ENCODE data around the gene PHC3. TPM values are rescaled to one million over a fixed set of nuclear protein-coding genes. Genes with fewer than 3 reads are reported as not detected.
A peak's percentile ranks its signal among the peaks of the same experiment; 100 is the strongest.

Gene PHC3
- total RNA-seq, 1 experiment from 2014 or later: 55.4 TPM

- H3K36me3 ChIP-seq (ENCODE audit: insufficient read depth, low read length, poor library complexity, severe bottlenecking): no peaks in the 10 kb centered on the region
- TF ChIP-seq CTCF (conservative IDR thresholded peaks at IDR 0.05; ENCODE audit: low read depth, low read length) (no peak), EZH2 (IDR thresholded peaks at IDR 0.05; ENCODE audit: borderline replicate concordance, low read depth, low read length, poor library complexity, severe bottlenecking) (no peak)
- intact Hi-C loops (cut with micrococcal nuclease; ENCODE audit: unreplicated experiment): loop anchor here (10.0 kb wide), 1 partner anchor 292 kb away; the partner anchor contains the start of genes ACTRT3 and TERC
- no TSS peak for BruUV-seq (replicated peaks)
- H3K27me3 ChIP-seq (replicated peaks; ENCODE audit: insufficient read depth, low read depth, low read length, poor library complexity): no peaks in the 10 kb centered on the region
- H3K4me3 ChIP-seq (ENCODE audit: low read depth, low read length, poor library complexity, severe bottlenecking): no peak overlapping the region
- no peak for DNase-seq (ENCODE audit: low spot score)
- CTCF ChIA-PET: no interaction called here
- H3K9me3 ChIP-seq (ENCODE audit: low read depth, low read length, poor library complexity, severe bottlenecking): no peaks in the 10 kb centered on the region
- no peak overlapping the region for H3K27ac ChIP-seq (ENCODE audit: low read depth, low read length, poor library complexity, severe bottlenecking)
- POLR2A ChIA-PET (ENCODE audit: low non-redundant PET): no interaction called here
- peaks cover 19% of the 10 kb centered on the region for H3K4me1 ChIP-seq (ENCODE audit: insufficient read depth, low read length, poor library complexity, severe bottlenecking)
Observed at GRCh38 chr3:170056710-170057454, 124.7 kb downstream of the PHC3 start.

GRCh38 chr3:170055209-170055608, 126.3 kb downstream of the PHC3 start:
- Histone ChIP-seq H3K27ac (ENCODE audit: low read depth, low read length, poor library complexity, severe bottlenecking) (no peak overlapping the region), H3K9me3 (ENCODE audit: low read depth, low read length, poor library complexity, severe bottlenecking) (no peaks in the 10 kb centered on the region), H3K27me3 (replicated peaks; ENCODE audit: insufficient read depth, low read depth, low read length, poor library complexity) (no peaks in the 10 kb centered on the region), H3K4me3 (ENCODE audit: low read depth, low read length, poor library complexity, severe bottlenecking) (no peak overlapping the region), H3K4me1 (ENCODE audit: insufficient read depth, low read length, poor library complexity, severe bottlenecking) (peaks cover 19% of the 10 kb centered on the region), H3K36me3 (ENCODE audit: insufficient read depth, low read length, poor library complexity, severe bottlenecking) (no peaks in the 10 kb centered on the region)
- ChIA-PET CTCF (no interaction called here), POLR2A (ENCODE audit: low non-redundant PET) (no interaction called here)
- intact Hi-C loops (cut with micrococcal nuclease; ENCODE audit: unreplicated experiment): loop anchor here (10.0 kb wide), 1 partner anchor 290 kb away; the partner anchor contains the start of genes ACTRT3 and TERC
- DNase-seq (ENCODE audit: low spot score): no peak
- no TSS peak for BruUV-seq (replicated peaks)
- TF ChIP-seq CTCF (conservative IDR thresholded peaks at IDR 0.05; ENCODE audit: low read depth, low read length): no peak
- TF ChIP-seq EZH2 (IDR thresholded peaks at IDR 0.05; ENCODE audit: borderline replicate concordance, low read depth, low read length, poor library complexity, severe bottlenecking): no peak

GRCh38 chr3:170054204-170054603, 127.3 kb downstream of the PHC3 start:
- H3K4me3 ChIP-seq (ENCODE audit: low read depth, low read length, poor library complexity, severe bottlenecking): no peak overlapping the region
- peaks cover 15% of the 10 kb centered on the region for H3K4me1 ChIP-seq (ENCODE audit: insufficient read depth, low read length, poor library complexity, severe bottlenecking)
- H3K27me3 ChIP-seq (replicated peaks; ENCODE audit: insufficient read depth, low read depth, low read length, poor library complexity): no peaks in the 10 kb centered on the region
- H3K36me3 ChIP-seq (ENCODE audit: insufficient read depth, low read length, poor library complexity, severe bottlenecking): no peaks in the 10 kb centered on the region
- H3K9me3 ChIP-seq (ENCODE audit: low read depth, low read length, poor library complexity, severe bottlenecking): no peaks in the 10 kb centered on the region
- BruUV-seq (replicated peaks): no TSS peak
- TF ChIP-seq EZH2 (IDR thresholded peaks at IDR 0.05; ENCODE audit: borderline replicate concordance, low read depth, low read length, poor library complexity, severe bottlenecking) (no peak), CTCF (conservative IDR thresholded peaks at IDR 0.05; ENCODE audit: low read depth, low read length) (peak; percentile 44)
- peak; percentile 29 for DNase-seq (ENCODE audit: low spot score)
- CTCF ChIA-PET: no interaction called here
- intact Hi-C loops (cut with micrococcal nuclease; ENCODE audit: unreplicated experiment): loop anchor here (10.0 kb wide), 1 partner anchor 289 kb away; the partner anchor contains the start of genes ACTRT3 and TERC
- no peak overlapping the region for H3K27ac ChIP-seq (ENCODE audit: low read depth, low read length, poor library complexity, severe bottlenecking)
- POLR2A ChIA-PET (ENCODE audit: low non-redundant PET): no interaction called here
